ENCODE data around the gene PHLDB3.

PHLDB3 gene

DNA sequence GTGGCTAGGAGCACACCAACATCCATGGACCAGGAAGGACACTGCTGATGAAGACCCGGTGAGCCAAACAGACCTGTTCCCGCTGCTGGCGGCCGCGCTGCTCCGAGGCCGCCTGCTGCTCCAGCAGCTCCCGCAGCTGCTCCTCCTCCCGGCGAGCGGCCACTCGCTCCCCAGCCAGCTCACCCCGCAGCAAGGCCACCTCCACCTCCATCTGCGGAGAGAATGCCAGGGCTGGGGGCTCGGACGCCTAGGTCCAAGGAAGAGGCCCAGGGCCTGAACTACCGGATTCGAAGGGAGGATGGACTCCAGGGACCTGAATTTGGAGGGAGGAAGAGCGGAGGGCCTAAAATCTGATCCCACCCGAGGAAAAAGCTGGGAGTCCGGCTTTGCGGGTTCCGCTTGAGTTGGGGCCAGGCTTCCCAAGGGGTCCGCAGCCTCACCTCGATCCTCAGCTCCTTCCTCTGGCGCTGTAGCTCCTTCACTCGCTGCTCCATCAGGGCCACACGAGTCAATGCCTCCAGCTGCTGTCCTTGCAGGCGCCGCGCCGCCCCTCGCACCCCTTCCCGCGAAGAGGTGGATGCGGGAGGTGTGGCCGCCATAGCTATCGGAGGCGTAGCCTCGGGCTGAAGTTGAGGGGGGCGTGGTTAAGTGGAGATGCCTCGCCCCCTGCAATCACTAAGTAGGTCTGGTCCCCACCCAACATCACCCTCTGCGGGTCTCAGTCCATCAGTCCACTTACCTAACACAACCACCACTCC, 2.7 kb downstream of the PHLDB3 start:
- DNase-seq (ENCODE audit: low read depth in 1 of 2, low spot score in 1 of 2) = no peak

DNA sequence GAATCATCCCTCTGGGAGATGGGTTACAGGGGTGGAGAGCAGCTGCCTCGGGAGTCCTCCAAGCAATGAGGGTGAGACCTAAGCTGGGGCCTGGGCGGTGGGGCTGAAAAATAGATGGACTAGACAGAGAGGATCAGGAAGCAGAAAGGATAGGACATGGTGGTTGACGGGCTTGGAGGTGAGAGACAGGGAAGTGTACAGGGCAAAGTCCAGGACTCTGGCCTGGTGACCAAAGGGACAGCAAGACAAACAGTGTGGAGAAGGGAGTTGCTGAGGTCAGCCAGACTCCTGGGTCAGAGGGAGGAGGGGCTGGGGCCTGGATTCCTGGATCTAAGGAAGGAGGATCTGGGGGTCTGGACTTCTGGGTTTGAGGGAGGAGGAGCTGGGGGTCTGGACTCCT, 5.5 kb downstream of the PHLDB3 start:
- DNase-seq (ENCODE audit: low read depth in 1 of 2, low spot score in 1 of 2) = no peak

DNA sequence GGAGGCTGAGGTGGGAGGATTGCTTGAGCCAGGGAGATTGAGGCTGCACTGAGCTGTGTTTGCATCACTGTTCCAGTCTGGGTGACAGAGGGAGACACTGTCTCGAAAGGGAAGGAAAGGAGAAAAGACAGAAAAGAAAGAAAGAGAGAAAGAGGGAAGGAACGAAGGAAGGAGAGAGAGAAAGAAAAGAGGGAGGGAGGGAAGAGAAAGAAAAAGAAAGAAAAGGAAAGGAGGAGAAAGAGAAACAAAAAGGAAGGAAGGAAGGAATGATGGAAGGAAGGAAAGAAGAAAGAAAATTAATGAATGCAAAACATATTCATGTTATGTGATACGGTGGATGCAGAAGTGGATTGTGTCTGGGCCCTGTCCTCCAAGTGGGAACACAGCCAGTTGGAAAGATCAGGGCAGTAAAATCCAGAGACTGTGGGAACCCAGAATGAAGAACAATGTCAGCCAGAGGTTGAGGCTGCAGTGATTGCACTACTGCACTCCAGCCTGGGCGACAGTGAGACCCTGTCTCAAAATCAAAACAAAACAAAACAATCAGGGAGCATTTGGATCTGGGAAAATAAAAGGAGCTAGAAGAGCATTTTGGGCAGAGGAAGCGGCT, 6.2 kb downstream of the PHLDB3 start:
- no peak for DNase-seq (ENCODE audit: low read depth in 1 of 2, low spot score in 1 of 2)

DNA sequence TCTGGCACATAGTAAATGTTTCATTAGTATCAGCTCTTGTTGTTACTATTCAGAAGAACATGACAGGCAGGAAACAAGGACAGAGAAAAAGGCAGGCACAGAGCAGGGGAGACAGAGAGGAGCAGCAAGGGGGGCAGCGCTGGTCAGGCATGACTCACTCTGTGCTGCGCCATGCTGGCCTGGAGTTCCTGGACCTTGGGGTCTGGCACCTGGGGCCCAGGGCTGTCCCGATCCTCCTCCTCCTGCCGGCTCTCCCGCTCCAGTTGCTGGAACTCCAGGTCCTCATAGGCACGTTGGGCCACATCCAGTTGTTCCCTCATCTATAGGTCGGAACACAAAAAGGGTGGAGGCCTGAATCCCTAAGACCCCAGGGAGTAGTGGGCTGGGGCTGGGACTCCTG, 7.6 kb downstream of the PHLDB3 start:
- no peak for DNase-seq (ENCODE audit: low read depth in 1 of 2, low spot score in 1 of 2)

DNA sequence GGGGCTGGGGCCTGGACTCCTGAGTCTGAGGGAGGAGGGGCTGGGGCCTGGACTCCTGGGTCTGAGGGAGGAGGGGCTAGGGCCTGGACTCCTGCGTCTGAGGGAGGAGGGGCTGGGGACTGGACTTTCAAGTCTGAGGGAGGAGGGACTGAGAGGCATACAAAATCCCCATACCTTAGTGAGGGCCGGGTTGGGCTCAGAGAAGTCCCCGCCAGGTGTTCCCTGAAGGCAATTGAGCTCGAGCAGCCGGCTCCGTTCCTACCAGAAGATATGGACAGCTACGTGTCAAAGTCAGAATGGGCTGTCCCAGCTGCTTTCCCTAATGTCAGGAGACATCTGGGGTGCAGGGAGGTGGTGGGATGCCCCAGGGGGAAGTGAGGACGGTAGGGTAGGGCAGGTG, 9.5 kb downstream of the PHLDB3 start:
- DNase-seq (ENCODE audit: low read depth in 1 of 2, low spot score in 1 of 2) = no peak

DNA sequence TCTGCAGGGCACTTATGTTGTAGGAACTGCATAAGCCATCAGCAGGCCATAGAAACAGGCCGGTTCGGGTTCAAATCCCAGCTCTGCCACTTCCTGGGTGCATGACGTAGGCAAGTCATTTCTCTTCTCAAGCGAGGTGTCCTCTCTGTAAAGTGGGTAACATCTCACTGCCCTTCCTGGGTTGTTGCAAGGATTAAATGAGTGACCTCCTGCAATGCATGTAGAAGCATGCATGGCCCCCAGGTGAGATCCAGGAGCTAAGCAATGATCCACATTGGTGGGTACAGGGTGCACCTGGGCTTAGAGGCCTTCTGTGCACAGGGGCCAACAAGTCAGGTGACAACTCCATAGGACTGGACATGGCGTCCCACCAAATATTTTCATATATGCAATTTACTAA, 13.8 kb downstream of the PHLDB3 start:
- no peak for DNase-seq (ENCODE audit: low read depth in 1 of 2, low spot score in 1 of 2)

DNA sequence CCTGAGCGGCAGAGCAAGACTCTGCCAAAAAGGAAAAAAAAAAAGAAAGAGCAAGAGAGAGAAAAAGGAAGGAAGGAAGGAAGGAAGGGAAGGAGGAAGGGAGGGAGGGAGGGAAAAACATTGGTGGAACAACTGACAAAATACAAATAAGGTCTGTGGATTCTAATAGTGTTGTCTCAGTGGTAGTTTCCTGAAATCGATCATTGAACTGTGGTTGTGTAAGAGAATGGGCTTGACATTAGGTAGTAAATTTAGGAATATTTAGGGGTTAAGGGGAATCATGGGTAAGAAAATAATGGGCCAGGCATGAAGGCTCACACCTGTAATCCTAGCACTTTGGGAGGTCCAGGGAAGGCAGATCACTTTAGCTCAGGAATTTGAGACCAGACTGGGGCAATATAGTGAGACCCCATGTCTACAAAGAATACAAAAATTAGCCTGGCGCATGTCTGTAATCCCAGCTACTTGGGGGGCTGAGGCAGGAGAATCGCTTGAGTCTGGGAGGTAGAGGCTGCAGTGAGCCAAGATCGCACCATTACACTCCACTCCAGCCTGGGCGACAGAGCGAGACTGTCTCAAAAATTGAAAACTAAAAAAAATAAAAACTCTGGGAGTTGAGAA, 14.5 kb downstream of the PHLDB3 start:
- DNase-seq (ENCODE audit: low read depth in 1 of 2, low spot score in 1 of 2) = no peak

- no peak for DNase-seq (ENCODE audit: low read depth in 1 of 2, low spot score in 1 of 2)
Measured at GRCh38 chr19:43489310-43489709, 15.2 kb downstream of the PHLDB3 start.

DNA sequence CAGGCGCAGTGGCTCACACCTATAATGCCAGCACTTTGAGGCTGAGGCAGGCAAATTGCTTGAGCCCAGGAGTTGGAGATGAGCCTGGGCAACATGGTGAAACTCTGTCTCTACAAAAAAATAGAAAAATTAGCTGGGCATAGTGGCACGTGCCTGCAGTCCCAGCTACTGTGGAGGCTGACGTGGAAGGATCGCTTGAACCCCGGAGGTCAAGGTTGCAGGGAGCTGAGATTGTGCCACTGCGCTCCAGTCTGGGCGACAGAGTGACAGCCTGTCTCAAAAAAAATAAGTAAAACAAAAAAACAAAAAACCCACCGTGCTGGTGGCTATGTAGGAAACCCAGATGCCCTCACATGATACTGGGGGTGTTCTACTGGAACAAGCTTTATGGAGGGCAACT, 16.4 kb downstream of the PHLDB3 start:
- DNase-seq (ENCODE audit: low read depth in 1 of 2, low spot score in 1 of 2) = no peak

DNA sequence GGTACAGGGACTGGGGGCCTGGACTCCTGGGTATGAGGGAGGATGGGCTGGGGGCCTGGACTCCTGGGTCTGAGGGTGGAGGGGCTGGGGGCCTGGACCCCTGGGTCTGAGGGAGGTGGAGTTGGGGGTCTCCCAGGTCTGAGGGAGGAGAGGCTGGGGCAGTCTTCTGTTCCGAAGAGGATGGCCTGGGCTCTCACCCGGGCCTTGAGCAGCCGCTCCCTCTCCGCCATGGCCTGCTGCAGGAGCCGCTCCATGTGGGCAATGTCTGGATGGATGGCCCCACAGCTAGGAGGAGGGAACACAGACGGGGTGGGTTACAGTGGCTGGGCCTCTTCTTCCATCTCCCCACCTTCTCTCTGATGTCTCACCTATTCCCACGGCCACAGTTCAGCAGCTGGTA, 18.1 kb downstream of the PHLDB3 start:
- no peak for DNase-seq (ENCODE audit: low read depth in 1 of 2, low spot score in 1 of 2)

DNA sequence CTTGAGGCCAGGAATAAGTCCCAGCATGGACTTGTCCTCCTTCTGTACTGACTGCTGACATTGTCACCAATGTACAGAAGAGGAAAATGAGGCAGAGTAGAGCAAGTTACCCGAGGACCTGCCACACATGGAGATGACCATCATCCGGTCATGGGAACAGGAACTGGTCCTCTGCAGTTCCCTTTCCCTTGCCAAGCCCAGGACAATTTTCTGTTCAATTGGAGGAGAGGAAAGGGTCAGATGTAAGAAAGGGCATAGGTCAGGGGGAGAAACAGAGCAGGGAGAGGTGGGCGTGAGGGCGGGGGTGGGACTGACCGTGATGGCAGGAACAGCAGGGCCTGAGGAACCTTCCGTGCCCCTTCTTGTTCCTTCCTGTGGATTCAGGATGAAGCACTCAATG, 18.6 kb downstream of the PHLDB3 start:
- no peak for DNase-seq (ENCODE audit: low read depth in 1 of 2, low spot score in 1 of 2)

DNA sequence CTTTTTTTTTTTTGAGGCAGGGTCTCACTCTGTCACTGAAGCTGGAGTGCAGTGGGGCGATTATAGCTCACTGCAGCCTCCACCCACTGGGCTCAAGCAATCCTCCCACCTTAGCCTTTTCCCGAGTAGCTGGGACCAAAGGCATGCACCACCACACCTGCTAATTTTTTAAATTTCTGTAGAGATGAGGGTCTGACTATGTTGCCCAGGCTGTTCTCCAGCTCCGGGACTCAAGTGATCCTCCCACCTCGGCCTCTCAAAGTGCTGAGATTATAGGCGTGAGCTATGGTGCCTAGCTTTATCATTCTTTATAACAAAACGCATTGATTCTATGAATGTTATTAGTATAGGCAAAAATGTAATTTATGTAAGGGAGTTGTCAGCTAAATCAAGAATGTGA, 21.3 kb downstream of the PHLDB3 start:
- no peak for DNase-seq (ENCODE audit: low read depth in 1 of 2, low spot score in 1 of 2)

- DNase-seq (ENCODE audit: low read depth in 1 of 2, low spot score in 1 of 2) = no peak
Measured at GRCh38 chr19:43482193-43482592, 22.4 kb downstream of the PHLDB3 start.

- no peak for DNase-seq (ENCODE audit: low read depth in 1 of 2, low spot score in 1 of 2)
Measured at GRCh38 chr19:43481701-43482100, 22.8 kb downstream of the PHLDB3 start.

DNA sequence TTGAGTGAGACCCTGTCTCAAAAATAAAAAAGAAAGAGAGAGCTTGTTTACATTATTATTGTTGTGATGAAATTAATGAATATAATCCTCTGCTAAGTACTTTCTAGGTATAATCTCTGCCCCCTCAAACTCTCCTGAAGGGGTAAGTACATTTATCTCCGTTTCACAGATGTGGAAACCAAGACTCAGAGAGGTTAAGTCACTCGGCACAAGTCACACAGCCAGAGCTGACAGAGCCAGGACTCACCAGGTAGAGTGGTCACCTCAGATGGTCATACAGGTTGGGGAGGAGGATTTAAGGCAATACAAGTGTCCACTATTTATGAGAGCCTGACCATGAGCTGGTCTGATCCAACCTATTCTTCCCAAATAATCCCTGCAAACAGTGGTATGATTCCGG, 24.0 kb downstream of the PHLDB3 start:
- no peak for DNase-seq (ENCODE audit: low read depth in 1 of 2, low spot score in 1 of 2)

DNA sequence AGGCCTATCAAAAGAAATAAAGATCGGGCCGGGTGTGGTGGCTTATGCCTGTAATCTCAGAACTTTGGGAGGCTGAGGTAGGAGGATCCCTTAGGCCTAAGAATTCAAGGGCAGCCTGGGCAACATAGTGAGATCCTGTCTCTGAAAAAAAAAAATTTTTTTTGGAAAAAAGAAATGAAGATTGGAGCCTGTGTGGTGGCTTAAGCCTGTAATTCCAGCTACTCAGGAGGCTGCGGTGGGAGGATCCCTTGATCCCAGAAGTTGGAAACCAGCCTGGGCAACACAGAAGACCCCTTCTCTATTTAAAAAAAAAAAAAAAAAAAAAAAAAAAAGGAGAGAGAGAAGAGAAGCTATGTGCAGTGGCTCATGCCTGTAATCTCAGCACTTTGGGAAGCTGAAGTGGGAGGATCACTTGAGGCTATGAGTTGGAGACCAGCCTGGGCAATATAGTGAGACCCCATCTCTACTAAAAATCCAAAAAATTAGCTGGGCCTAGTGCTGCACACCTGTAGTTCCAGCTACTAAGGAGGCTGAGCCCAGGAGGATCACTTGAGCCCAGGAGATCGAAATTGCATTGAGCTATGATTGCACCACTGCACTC, 24.5 kb downstream of the PHLDB3 start:
- no peak for DNase-seq (ENCODE audit: low read depth in 1 of 2, low spot score in 1 of 2)

GRCh38 chr19:43479226-43479625, 25.3 kb downstream of the PHLDB3 start:
- no peak for DNase-seq (ENCODE audit: low read depth in 1 of 2, low spot score in 1 of 2)

- no peak for DNase-seq (ENCODE audit: low read depth in 1 of 2, low spot score in 1 of 2)
Measured at GRCh38 chr19:43478323-43478722, 26.2 kb downstream of the PHLDB3 start.

DNA sequence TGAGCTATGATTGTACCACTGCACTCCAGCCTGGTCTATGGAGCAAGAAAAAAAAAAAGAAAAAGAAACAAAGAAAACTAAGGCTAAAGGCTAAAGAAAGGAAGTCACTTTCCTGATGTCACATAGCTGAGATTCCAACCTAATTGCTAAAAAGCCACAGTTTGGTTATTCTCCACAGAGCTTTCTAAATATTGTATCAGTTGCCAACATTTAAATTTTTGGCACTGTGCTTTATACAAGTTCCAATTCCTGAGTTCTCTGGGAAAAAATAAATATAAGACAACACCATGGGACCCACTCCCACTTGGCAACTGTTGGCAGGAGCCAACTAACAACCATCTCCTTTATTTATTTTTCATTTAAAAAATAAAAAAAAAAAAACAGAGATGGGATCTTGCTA, 27.9 kb downstream of the PHLDB3 start:
- DNase-seq (ENCODE audit: low read depth in 1 of 2, low spot score in 1 of 2) = no peak

- peak; percentile 81 to 92 for DNase-seq (ENCODE audit: low read depth in 1 of 2, low spot score in 1 of 2)
Measured at GRCh38 chr19:43474986-43475705, 29.4 kb downstream of the PHLDB3 start.

GRCh38 chr19:43474487-43474886, 30.1 kb downstream of the PHLDB3 start:
- no peak for DNase-seq (ENCODE audit: low read depth in 1 of 2, low spot score in 1 of 2)

GRCh38 chr19:43471091-43471490, 33.5 kb downstream of the PHLDB3 start:
- no peak for DNase-seq (ENCODE audit: low read depth in 1 of 2, low spot score in 1 of 2)

All from activated CD4-positive, alpha-beta T cell treated with anti-CD3 and anti-CD28 coated beads, Interleukin-2, amount 50 U/mL, for 24 hours (primary cell).